GM12892 (cell line): ENCODE results near the gene CFAP53.

Experiments
- DNase-seq: peaks from one replicate; pipeline ENCODE4 v3.0.0; 2011; ENCODE audit not compliant: insufficient read length
- FAIRE-seq: peaks from 2 replicates; lab custom pipeline; 2011; peaks lifted over from hg19 to GRCh38; lab: Jason Lieb, UNC
- POLR2A ChIP-seq: IDR thresholded peaks from 2 replicates; pipeline ENCODE4 v1.6.1; 2011; ENCODE audit warnings: low read depth, low read length, control low read depth
- POLR2AphosphoS5 ChIP-seq: IDR thresholded peaks from 2 replicates; pipeline ENCODE4 v1.6.1; 2011; ENCODE audit warnings: low read depth, low read length, control low read depth
- TAF1 ChIP-seq: IDR thresholded peaks from 2 replicates; pipeline ENCODE4 v1.6.1; 2011; ENCODE audit warnings: low read depth, mild to moderate bottlenecking, control low read depth, low read length, borderline replicate concordance

The CFAP53 gene

GRCh38 chr18:50183556-50183955, 82.7 kb downstream of the CFAP53 start:
- TF ChIP-seq POLR2A: no peak
- no peak for TF ChIP-seq TAF1
- TF ChIP-seq POLR2AphosphoS5: no peak
- DNase-seq (no peak), FAIRE-seq (no peak)

GRCh38 chr18:50182511-50182910, 83.8 kb downstream of the CFAP53 start:
- TF ChIP-seq POLR2AphosphoS5 (no peak), POLR2A (no peak), TAF1 (no peak)
- FAIRE-seq (no peak), DNase-seq (no peak)

GRCh38 chr18:50181590-50181989, 84.7 kb downstream of the CFAP53 start:
- TF ChIP-seq POLR2A (no peak), POLR2AphosphoS5 (no peak), TAF1 (no peak)
- DNase-seq (no peak), FAIRE-seq (no peak)

GRCh38 chr18:50179465-50179864, 86.8 kb downstream of the CFAP53 start:
- no peak for DNase-seq
- FAIRE-seq: no peak
- no peak for TF ChIP-seq POLR2AphosphoS5
- TF ChIP-seq TAF1: no peak
- no peak for TF ChIP-seq POLR2A

- TF ChIP-seq POLR2A (no peak), TAF1 (no peak), POLR2AphosphoS5 (no peak)
- FAIRE-seq (no peak), DNase-seq (no peak)
Observed at GRCh38 chr18:50177294-50177992, 88.9 kb downstream of the CFAP53 start.
